GM04504 (cell line): ENCODE data around the gene ROPN1.
"Not testable (repeated sequence)": the region's sequence is repeated elsewhere in the genome, so short reads cannot be mapped to it uniquely, and the experiment has no call there.

ENCODE experiments used
- DNase-seq: peaks from one replicate; pipeline ENCODE4 v3.0.0-alpha.2; 2012; ENCODE audit warnings: low read depth

ROPN1 gene

GRCh38 chr3:123993818-123994217 is 1.9 kb upstream of the ROPN1 start:
- DNase-seq: no peak

- DNase-seq: no peak
Measured at GRCh38 chr3:123986427-123986826, 5.5 kb downstream of the ROPN1 start.

- no peak for DNase-seq
Measured at GRCh38 chr3:123984957-123985356, 7.0 kb downstream of the ROPN1 start.

DNA sequence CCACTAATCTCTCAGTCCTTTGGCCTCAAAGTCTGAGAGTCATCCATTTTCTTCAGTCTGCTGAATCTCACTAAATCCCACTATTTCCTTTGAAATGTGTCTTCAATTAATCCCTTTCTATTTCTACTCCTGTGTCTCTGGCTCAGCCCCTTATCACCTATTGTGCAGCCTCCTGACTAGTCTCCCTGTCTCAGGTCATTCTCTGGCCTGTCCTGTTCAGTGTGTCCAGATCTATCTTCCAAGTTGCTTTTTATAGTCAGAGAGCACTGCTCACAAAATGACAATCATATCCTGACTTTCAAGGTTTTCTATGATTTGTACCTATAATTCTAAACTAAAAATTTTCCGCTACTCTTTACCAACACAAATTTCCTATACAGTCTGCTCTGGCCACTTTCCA is 7.6 kb downstream of the ROPN1 start:
- no peak for DNase-seq

- DNase-seq: not testable (repeated sequence)
Measured at GRCh38 chr3:123981317-123981716, 10.6 kb downstream of the ROPN1 start.

DNA sequence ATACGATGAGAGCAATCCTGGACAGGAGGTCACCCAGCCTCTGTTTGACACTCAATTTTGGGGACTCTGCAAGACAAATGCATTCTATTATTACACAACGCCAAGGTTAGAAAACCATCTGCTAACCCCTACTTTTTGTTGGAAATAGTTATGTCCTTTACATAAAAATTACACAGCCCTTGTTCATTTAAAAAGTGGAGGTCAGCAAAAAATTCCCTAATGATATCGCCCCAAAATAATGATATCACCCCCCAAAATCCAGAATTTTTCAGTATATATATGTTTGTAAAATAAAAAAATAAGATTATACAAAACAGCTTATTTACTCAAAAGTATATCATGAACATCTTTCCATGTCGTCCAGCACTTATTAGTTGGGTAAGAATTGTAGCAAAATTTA is 11.4 kb downstream of the ROPN1 start:
- DNase-seq: no peak

DNA sequence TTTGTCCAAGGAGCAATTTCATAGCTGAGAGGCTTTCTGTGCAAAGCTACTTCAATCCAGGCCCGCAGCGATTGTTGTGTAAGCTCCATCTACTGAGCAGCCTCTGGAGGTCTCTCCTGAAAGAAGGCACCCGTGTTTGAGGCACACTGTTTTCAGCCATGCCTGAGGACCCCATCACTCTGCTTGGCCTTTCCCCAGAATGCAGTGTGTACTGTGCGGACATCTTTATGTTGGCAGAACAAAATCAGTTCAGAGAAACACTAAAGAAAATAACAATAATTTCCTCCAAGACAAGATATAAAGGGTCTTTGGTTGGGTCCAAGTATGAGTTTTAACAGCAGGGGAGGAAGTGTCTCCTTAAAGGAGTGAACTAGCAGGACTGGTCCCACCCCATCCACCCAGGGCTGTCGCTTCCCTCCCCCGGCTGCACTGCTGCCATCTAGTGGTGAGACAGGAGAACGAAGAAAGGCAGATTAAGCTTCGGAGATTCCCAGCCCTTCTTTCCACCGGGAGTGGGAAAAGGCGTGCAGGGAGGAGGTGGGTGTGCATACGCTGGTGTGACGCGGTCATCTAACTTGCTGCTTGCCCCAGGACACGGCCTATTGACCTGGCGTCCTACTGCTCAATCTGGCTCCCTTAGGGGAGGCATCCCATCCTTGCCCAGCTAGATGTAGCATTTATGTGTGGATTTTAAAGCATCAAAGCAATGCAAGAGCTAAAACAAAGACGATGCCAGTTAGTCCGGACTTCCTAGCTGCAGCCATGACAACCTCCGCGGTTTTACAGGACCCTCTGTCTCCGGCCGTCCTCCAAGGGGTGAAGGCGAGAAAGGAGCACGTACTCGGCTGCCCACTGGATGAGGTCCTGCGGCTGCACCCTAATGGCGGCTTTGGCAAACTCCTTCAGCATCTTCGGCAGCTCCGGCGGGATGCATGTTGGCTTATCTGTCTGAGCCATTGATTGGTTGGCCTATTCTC is 12.1 kb downstream of the ROPN1 start:
- not testable (repeated sequence) for DNase-seq

- DNase-seq: not testable (repeated sequence)
Measured at GRCh38 chr3:123976904-123977303, 15.0 kb downstream of the ROPN1 start.

DNA sequence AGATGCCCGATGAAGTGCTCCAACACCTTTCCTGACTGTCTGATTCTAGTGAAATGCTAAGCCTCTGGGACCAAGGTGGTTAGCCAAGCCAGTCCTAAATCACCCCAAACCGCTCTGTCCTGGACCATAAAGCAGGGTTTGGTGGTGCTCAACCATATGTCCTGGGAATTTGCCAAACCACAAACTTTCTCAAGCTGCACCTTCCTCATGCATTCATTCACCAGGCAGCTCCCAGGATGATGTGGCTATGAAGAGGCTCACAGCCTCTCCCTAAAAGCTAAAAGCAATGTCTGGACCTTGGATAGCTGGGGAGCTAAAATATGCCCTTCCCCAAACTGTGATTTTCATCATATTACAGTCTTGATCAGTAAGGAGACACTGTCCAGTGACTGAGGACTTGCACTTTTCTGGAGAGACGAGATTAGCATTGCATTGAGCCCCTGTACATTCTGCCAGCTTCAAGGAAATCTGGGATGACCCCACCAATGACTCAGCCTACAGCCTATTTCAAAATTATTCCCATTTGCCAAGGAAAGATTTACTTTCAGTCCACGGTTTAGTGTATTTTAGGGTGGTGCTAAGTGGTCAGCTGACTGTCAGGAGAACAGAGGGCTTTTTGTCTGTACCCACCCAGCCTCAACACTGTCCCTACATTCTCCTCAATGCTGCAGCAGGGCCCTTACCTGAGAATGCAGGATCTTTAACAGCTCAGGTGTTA is 15.6 kb downstream of the ROPN1 start:
- DNase-seq: not testable (repeated sequence)

- DNase-seq: not testable (repeated sequence)
Measured at GRCh38 chr3:123975030-123975429, 16.9 kb downstream of the ROPN1 start.

- DNase-seq: no peak
Measured at GRCh38 chr3:123971406-123971805, 20.5 kb downstream of the ROPN1 start.

GRCh38 chr3:123967260-123967659 is 24.7 kb downstream of the ROPN1 start:
- DNase-seq: not testable (repeated sequence)

- DNase-seq: not testable (repeated sequence)
Measured at GRCh38 chr3:123966799-123967198, 25.1 kb downstream of the ROPN1 start.

GRCh38 chr3:123964793-123965192 is 27.1 kb downstream of the ROPN1 start:
- not testable (repeated sequence) for DNase-seq

DNA sequence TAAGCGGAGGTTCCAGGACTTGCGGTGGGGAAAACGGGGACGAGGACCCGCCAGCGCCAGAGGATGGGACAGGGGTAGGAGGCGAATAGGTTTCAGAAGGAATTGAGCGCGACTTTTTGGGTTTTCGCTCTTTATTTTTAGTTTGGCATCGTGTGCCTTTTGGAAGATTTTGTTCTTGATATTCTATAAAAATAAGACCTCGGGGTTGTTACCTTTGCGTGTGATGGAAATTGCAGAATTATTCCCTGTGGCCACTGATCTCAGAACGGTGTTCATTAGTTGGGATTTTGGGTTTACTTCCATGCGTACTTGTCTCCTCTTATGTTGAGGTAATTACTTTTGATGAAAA is 30.4 kb downstream of the ROPN1 start:
- DNase-seq: no peak

DNA sequence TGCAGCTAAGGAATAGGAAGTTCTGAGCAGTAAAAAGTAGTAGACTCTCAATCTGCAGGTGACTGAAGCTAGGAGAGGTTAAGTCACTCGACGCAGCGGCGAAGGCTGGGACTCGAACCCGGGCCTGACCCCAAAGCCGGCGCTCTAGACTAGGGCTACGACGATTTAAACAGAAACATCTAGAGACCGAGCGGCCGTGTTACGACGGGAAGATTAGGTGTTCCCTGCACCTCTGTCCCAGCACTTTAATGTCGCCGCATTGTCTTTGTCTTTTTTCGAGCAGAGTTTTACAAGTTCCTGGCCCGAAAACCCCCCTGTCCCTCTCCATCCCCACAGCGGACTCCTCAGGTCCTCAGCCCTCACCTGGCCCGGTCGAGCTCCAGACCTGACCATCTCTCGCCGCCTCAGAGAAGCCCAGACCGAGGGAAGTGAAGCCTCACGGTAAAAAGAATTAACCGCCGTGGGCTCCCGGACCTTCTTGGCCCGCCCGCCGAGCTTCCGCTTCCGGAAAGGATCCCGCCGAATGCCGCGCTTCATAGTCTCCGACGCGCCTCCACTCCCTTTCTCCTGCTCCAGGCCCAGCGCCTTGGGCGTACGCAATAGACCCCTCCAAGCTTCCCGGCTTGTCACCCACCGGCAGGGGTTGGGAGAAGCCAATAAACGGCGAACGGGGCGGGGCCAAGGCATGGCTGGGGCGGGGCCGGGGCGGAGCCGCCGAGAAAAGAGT is 31.0 kb downstream of the ROPN1 start, which contains the start of gene CCDC14:
Gene CCDC14 (minus strand): TSS at position 449 of the 727 bp plus-strand sequence. CDS start 56 bp downstream, at position 393.
- DNase-seq: peak; percentile 82

DNA sequence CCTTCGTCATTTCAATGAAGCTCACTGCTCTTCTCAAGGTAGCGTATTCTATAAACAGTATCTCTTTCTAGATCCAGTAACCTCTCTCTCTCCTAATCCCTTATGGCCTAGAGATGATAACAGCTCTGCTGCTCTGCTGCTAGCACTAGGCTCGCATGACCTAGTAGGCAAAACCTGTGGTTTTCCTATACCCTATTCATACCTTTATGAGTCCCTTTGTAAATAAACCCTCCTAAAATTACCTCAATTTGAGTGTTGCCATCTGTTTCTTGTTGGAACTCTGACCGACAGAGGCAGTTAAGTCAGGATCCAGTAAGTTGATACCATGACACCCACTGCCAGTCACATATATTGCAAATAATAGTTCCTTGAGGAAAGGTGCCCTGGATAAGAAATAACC is 38.2 kb downstream of the ROPN1 start:
- no peak for DNase-seq

DNA sequence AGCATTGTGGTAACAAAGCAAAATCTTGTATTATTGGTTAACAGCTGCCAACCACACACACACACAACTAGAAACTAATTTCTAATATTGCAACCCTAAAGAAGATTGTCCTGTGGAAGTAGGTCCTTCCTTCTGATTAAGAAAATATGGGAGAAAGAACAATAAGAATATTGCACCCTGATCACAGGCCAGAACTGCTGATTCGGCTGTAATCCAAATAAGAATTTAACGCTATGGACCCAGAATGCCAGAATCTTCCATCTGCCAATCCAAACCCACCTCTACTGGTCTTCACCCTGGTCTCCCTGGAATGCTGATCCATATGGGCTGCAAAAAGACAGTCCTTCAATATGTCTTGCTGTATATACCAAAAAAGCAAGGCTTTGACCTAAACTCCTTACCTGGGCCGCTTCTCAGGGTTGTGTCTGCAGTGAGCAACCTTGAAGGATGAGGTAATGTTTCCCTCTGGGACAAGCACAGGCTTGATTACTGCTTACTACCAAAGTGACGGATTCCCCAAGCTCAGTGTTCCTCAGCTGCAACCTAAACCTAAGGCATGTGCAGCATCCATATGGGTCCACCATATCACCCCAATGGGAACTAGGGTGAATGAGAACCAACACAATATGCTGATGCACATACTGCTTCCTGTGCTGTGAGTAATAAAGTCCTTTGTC is 38.9 kb downstream of the ROPN1 start:
- DNase-seq: no peak

GRCh38 chr3:123951522-123952447 is 40.1 kb downstream of the ROPN1 start:
- DNase-seq: no peak

- no peak for DNase-seq
Measured at GRCh38 chr3:123949641-123950040, 42.3 kb downstream of the ROPN1 start.

DNA sequence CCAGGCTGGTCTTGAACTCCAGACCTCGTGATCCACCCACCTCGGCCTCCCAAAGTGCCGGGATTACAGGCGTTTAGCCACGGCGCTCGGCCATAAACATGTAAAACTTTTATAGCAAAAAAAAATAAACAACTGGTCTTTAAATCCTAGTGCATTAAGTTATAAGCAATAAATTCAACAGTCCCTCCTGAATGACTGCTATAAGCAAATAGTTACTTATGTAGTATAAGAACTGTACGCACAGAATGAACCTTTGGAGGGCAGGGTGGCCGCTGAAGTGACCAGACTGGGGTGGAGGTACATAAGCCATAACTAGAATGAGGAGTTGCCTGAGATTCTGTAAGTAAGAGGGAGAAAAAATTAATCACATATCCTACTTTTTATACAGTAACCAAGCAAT is 43.5 kb downstream of the ROPN1 start:
- no peak for DNase-seq
